Endodermal cell (in vitro differentiated cells): ENCODE data around the gene PARP8. TPM values are rescaled to one million over a fixed set of nuclear protein-coding genes. Genes with fewer than 3 reads are reported as not detected.

Source experiments
- DNase-seq: peaks from one replicate; pipeline ENCODE4 v3.0.0-alpha.2; 2017
- H3K27ac ChIP-seq: 2 replicates; pipeline ENCODE4 v1.5.1; 2013; ENCODE audit warnings: mild to moderate bottlenecking, low read depth, low read length, moderate library complexity
- H3K27me3 ChIP-seq: 2 replicates; pipeline ENCODE4 v1.6.1; 2013; ENCODE audit warnings: mild to moderate bottlenecking, low read length, moderate library complexity; ENCODE audit not compliant: insufficient read depth, control insufficient read depth, poor library complexity, severe bottlenecking
- H3K36me3 ChIP-seq: 2 replicates; pipeline ENCODE4 v1.7.0; 2013; ENCODE audit warnings: mild to moderate bottlenecking, low read length, moderate library complexity; ENCODE audit not compliant: control insufficient read depth, insufficient read depth
- H3K4me1 ChIP-seq: one replicate; pipeline ENCODE4 v1.7.0; 2013; ENCODE audit warnings: low read length; ENCODE audit not compliant: control insufficient read depth, insufficient read depth
- H3K4me3 ChIP-seq: 2 replicates; pipeline ENCODE4 v1.5.1; 2013; ENCODE audit warnings: mild to moderate bottlenecking, low read length, moderate library complexity
- H3K9ac ChIP-seq: 2 replicates; pipeline ENCODE4 v1.6.1; 2013; ENCODE audit warnings: mild to moderate bottlenecking, low read length, moderate library complexity; ENCODE audit not compliant: poor library complexity, severe bottlenecking; ENCODE audit errors: extremely low read depth
- H3K9me3 ChIP-seq: 2 replicates; pipeline ENCODE4 v1.6.1; 2013; ENCODE audit warnings: mild to moderate bottlenecking, low read length, moderate library complexity; ENCODE audit not compliant: control insufficient read depth
- H3K27ac Mint-ChIP-seq: 2 replicates; pipeline ENCODE4 v1.8.0; 2020; ENCODE audit warnings: mixed read lengths
- H3K27me3 Mint-ChIP-seq: 2 replicates; pipeline ENCODE4 v1.8.0; 2021; ENCODE audit warnings: mild to moderate bottlenecking, mixed read lengths; ENCODE audit not compliant: insufficient read depth
- H3K36me3 Mint-ChIP-seq: 2 replicates; pipeline ENCODE4 v1.8.0; 2020; ENCODE audit warnings: low read depth, mixed read lengths
- H3K4me1 Mint-ChIP-seq: 2 replicates; pipeline ENCODE4 v1.8.0; 2020; ENCODE audit warnings: mixed read lengths
- H3K4me3 Mint-ChIP-seq: 2 replicates; pipeline ENCODE4 v1.8.0; 2020; ENCODE audit warnings: mild to moderate bottlenecking, moderate library complexity, mixed read lengths
- H3K9me3 Mint-ChIP-seq: 2 replicates; pipeline ENCODE4 v1.8.0; 2020; ENCODE audit warnings: mild to moderate bottlenecking, mixed read lengths
- CTCF ChIP-seq: fragments of 200-600 bp; sonication (generic); conservative IDR thresholded peaks from 2 replicates; pipeline ENCODE4 v1.5.0; 2021; ENCODE audit warnings: antibody characterized with exemption, mild to moderate bottlenecking
- WGBS, 2 experiments: methylation state at CpG; one replicate each; pipeline versions ENCODE4 v1.1.5 to v1.1.7; 2013; ENCODE audit warnings: missing lambda C conversion rate in 2 of 2, mixed read lengths in 1 of 2; ENCODE audit not compliant: insufficient coverage in 1 of 2, insufficient read length in 1 of 2; 5-methylcytosine and 5-hydroxymethylcytosine counted together
- total RNA-seq, 2 donors: library from RNA; stranded (reverse); fragmentation: NEBNext Ultra II Directional in 1 of 2; extraction: Animal tissue kit (Norgen Biotek cat#: 25700) in 1 of 2; gene quantifications; 2 replicates in 1 of 2; 3 replicates in 1 of 2; pipeline ENCODE4 v1.2.1, GENCODE V29; 2021

Gene PARP8
- total RNA-seq, 2 donors from 2014 or later: 18.7 to 19.4 TPM

- Histone ChIP-seq H3K27ac (no peak overlapping the region), H3K4me1 (peaks cover 7% of the 10 kb centered on the region), H3K9me3 (no peaks in the 10 kb centered on the region), H3K9ac (no peak overlapping the region), H3K4me3 (no peak overlapping the region), H3K36me3 (no peaks in the 10 kb centered on the region), H3K27me3 (no peaks in the 10 kb centered on the region)
- no peaks in the 10 kb centered on the region for H3K27me3 Mint-ChIP-seq
- peak overlapping the region; percentile 78 for H3K27ac Mint-ChIP-seq
- peak; percentile 78 for DNase-seq
- H3K36me3 Mint-ChIP-seq: no peaks in the 10 kb centered on the region
- TF ChIP-seq CTCF: no peak
- no peak overlapping the region for H3K4me3 Mint-ChIP-seq
- H3K9me3 Mint-ChIP-seq: no peaks in the 10 kb centered on the region
- peaks cover 12% of the 10 kb centered on the region for H3K4me1 Mint-ChIP-seq
- WGBS, 2 experiments: 77% methylated on average over 1 of the region's 1 CpG; no CpG with 5 or more reads in 1 of the 2 experiments
Measured at GRCh38 chr5:50738864-50739263, 72.4 kb downstream of the PARP8 start.

- Mint-ChIP-seq H3K4me1 (peaks cover 11% of the 10 kb centered on the region), H3K36me3 (no peaks in the 10 kb centered on the region), H3K27me3 (no peaks in the 10 kb centered on the region), H3K4me3 (no peak overlapping the region), H3K9me3 (no peaks in the 10 kb centered on the region), H3K27ac (no peak overlapping the region)
- Histone ChIP-seq H3K36me3 (no peaks in the 10 kb centered on the region), H3K4me3 (no peak overlapping the region), H3K9ac (no peak overlapping the region), H3K4me1 (peaks cover 10% of the 10 kb centered on the region), H3K27ac (no peak overlapping the region), H3K9me3 (no peaks in the 10 kb centered on the region), H3K27me3 (no peaks in the 10 kb centered on the region)
- TF ChIP-seq CTCF: no peak
- 96% methylated on average over 4 of the region's 4 CpGs; no CpG with 5 or more reads in 1 of the 2 experiments for WGBS, 2 experiments
- no peak for DNase-seq
Measured at GRCh38 chr5:50740832-50741231, 74.4 kb downstream of the PARP8 start.

- no peaks in the 10 kb centered on the region for H3K9me3 Mint-ChIP-seq
Measured at GRCh38 chr5:50744776-50745175, 78.3 kb downstream of the PARP8 start.

More at GRCh38 chr5:50744776-50745175, 78.3 kb downstream of the PARP8 start:
- Histone ChIP-seq H3K36me3 (no peaks in the 10 kb centered on the region), H3K4me3 (no peak overlapping the region), H3K27ac (no peak overlapping the region), H3K9me3 (no peaks in the 10 kb centered on the region), H3K9ac (no peak overlapping the region), H3K27me3 (no peaks in the 10 kb centered on the region), H3K4me1 (peaks cover 8% of the 10 kb centered on the region)
- DNase-seq: no peak
- no peaks in the 10 kb centered on the region for H3K27me3 Mint-ChIP-seq
- H3K4me3 Mint-ChIP-seq: no peak overlapping the region
- WGBS, 2 experiments: 75 to 91% methylated on average over 2 of the region's 2 CpGs
- H3K36me3 Mint-ChIP-seq: no peaks in the 10 kb centered on the region
- peaks cover 4% of the 10 kb centered on the region for H3K4me1 Mint-ChIP-seq
- TF ChIP-seq CTCF: no peak
- H3K27ac Mint-ChIP-seq: no peak overlapping the region
